ENCODE measurements around the gene NOL3. TPM values are rescaled to one million over a fixed set of nuclear protein-coding genes. Genes with fewer than 3 reads are reported as not detected.
"Not testable (repeated sequence)": the region's sequence is repeated elsewhere in the genome, so short reads cannot be mapped to it uniquely, and the experiment has no call there.

Gene NOL3
- total RNA-seq, result 10 to 100 TPM; 55.5 to 95.4 (median 76.6) TPM

DNA sequence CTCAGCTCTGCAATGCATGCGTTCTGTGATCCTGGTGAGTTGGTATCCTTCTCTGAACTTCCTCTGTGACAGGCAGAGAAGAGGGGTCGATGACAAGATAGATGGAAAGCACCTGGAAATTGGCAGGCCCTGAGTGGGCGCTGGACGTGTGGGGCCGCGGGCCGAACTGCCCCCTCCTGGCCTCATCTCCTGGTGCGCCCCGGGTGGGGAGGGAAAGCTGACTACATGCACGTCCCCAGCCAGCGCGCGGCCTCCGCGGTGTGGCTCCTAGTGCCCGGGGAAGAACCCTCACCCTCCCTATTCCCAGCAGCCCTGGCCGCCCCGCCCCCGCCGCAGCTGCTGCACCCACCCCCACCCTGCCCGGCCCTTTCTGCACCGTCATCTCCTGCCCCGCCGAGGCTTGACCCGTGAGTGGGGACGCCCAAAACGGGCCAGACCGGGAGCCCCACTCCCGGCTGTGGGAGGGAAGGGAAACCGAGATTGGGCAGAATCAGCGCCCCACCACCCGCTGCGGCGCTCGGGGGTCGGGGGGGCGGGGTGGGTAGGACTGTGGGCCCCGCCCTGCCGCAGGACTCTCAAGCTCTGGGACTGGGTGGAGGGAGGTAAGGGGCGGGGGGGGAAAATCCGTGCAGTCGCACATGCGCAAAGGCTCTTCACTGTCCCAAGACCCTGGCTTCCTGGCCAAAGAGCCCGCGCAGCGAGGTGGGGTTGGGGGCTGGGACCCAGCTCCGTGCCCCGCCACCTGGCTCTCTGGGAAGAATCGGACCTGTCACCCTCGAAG is at the start of gene NOL3:
TSS of gene NOL3 (plus strand) at position 371 of the 781 bp plus-strand sequence.
- no peaks in the 10 kb centered on the region for H3K9me3 ChIP-seq
- H3K4me1 ChIP-seq, result peaks cover 0 to 64% (median 40%) of the 10 kb centered on the region in 4 donors
- DNase-seq (ENCODE audit: low spot score in 2 of 2), result peak; percentile 62 to 76
- H3K27ac ChIP-seq, result peak within 1 kb of the TSS; percentile 83 to 94 (median 88)
- TF ChIP-seq EP300 (IDR thresholded peaks at IDR 0.05), result peak in 1 of 2 donors; percentile 44
- no peak for TF ChIP-seq CTCF (IDR thresholded peaks at IDR 0.05)
- peak in 1 of 2 donors; percentile 8 for TF ChIP-seq POLR2A (IDR thresholded peaks at IDR 0.05)
- peak within 1 kb of the TSS; percentile 34 to 57 (median 40) for H3K4me3 ChIP-seq
- no peaks in the 10 kb centered on the region for H3K36me3 ChIP-seq
- H3K27me3 ChIP-seq, result peaks cover 0 to 26% of the 10 kb centered on the region in 2 donors
- 1 to 10% methylated on average over 8 to 44 of the region's 50 CpGs for WGBS, 2 donors

DNA sequence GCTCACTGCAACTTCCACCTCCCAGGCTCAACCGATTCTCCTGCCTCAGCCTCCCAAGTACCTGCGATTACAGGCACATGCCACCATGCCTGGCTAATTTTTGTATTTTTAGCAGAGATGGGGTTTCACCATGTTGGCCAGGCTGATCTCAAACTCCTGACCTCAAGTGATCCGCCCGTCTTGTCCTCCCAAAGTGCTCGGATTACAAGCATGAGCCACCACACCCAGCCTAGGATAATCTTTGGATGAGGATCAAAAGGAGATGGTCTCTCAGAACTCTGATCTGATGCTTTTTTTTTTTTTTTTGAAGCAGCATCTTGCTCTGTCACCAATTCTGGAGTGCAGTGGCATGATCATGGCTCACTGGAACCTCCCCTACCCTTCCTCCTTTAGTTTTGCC is 47.5 kb upstream of the NOL3 start:
- H3K9me3 ChIP-seq; H3K27me3 ChIP-seq; DNase-seq (ENCODE audit: low spot score in 2 of 2); H3K4me3 ChIP-seq; H3K4me1 ChIP-seq; H3K27ac ChIP-seq: not testable (repeated sequence)
- peaks cover 0 to 68% (median 9%) of the 10 kb centered on the region in 3 donors for H3K36me3 ChIP-seq
- WGBS, 2 donors, result 94 to 95% methylated on average over 5 of the region's 5 CpGs

- H3K4me3 ChIP-seq, result no peak overlapping the region
- H3K27me3 ChIP-seq, result no peaks in the 10 kb centered on the region
- H3K9me3 ChIP-seq, result no peaks in the 10 kb centered on the region
- no peak overlapping the region for H3K27ac ChIP-seq
- TF ChIP-seq CTCF (IDR thresholded peaks at IDR 0.05), result no peak
- no peak for TF ChIP-seq POLR2A (IDR thresholded peaks at IDR 0.05)
- TF ChIP-seq EP300 (IDR thresholded peaks at IDR 0.05), result no peak
- H3K4me1 ChIP-seq, result no peaks in the 10 kb centered on the region
- H3K36me3 ChIP-seq, result peaks cover 0 to 91% (median 6%) of the 10 kb centered on the region in 3 donors
- DNase-seq (ENCODE audit: low spot score in 2 of 2), result no peak
Observed at GRCh38 chr16:67128417-67128816, 41.9 kb upstream of the NOL3 start.

GRCh38 chr16:67128887-67129286 is 41.5 kb upstream of the NOL3 start:
- 92 to 93% methylated on average over 3 of the region's 3 CpGs for WGBS, 2 donors
- no peaks in the 10 kb centered on the region for H3K27me3 ChIP-seq
- H3K36me3 ChIP-seq, result peaks cover 0 to 93% (median 6%) of the 10 kb centered on the region in 3 donors
- H3K4me3 ChIP-seq, result no peak overlapping the region
- DNase-seq (ENCODE audit: low spot score in 2 of 2), result no peak
- no peak overlapping the region for H3K27ac ChIP-seq
- no peaks in the 10 kb centered on the region for H3K4me1 ChIP-seq
- no peak for TF ChIP-seq CTCF (IDR thresholded peaks at IDR 0.05)
- no peak for TF ChIP-seq POLR2A (IDR thresholded peaks at IDR 0.05)
- TF ChIP-seq EP300 (IDR thresholded peaks at IDR 0.05), result no peak
- no peaks in the 10 kb centered on the region for H3K9me3 ChIP-seq

GRCh38 chr16:67129422-67129821 is 40.9 kb upstream of the NOL3 start:
- peaks cover 0 to 93% (median 7%) of the 10 kb centered on the region in 3 donors for H3K36me3 ChIP-seq
- DNase-seq (ENCODE audit: low spot score in 2 of 2), result no peak
- 92 to 95% methylated on average over 3 of the region's 3 CpGs for WGBS, 2 donors
- no peaks in the 10 kb centered on the region for H3K4me1 ChIP-seq
- no peaks in the 10 kb centered on the region for H3K27me3 ChIP-seq
- no peaks in the 10 kb centered on the region for H3K9me3 ChIP-seq
- no peak overlapping the region for H3K27ac ChIP-seq
- H3K4me3 ChIP-seq, result no peak overlapping the region
- no peak for TF ChIP-seq EP300 (IDR thresholded peaks at IDR 0.05)
- TF ChIP-seq CTCF (IDR thresholded peaks at IDR 0.05), result no peak
- no peak for TF ChIP-seq POLR2A (IDR thresholded peaks at IDR 0.05)

All from tibial nerve (tissue), 4 donors.